ENCODE results near the gene XRN1. TPM values are rescaled to one million over a fixed set of nuclear protein-coding genes. Genes with fewer than 3 reads are reported as not detected.
"Not testable (repeated sequence)": the region's sequence is repeated elsewhere in the genome, so short reads cannot be mapped to it uniquely, and the experiment has no call there.

XRN1 gene
- total RNA-seq, 1 experiment from 2014 or later, result 45.3 TPM

GRCh38 chr3:142417302-142417701 is 30.5 kb downstream of the XRN1 start:
- Histone ChIP-seq H3K4me1 (replicated peaks; ENCODE audit: insufficient read depth) (no peaks in the 10 kb centered on the region), H3K9me3 (ENCODE audit: insufficient read depth, low read depth) (no peaks in the 10 kb centered on the region), H4K20me1 (ENCODE audit: insufficient read depth) (no peaks in the 10 kb centered on the region), H3K27me3 (ENCODE audit: insufficient read depth, low read depth) (no peaks in the 10 kb centered on the region), H3K4me3 (no peak overlapping the region), H3K36me3 (ENCODE audit: low read depth) (peaks cover 21% of the 10 kb centered on the region), H3K9me2 (ENCODE audit: insufficient read depth) (no peaks in the 10 kb centered on the region), H3K4me2 (no peak overlapping the region), H3F3A (ENCODE audit: insufficient read depth, low read depth) (no peaks in the 10 kb centered on the region), H3K79me2 (ENCODE audit: low read depth) (no peaks in the 10 kb centered on the region), H3K27ac (no peak overlapping the region), H2AFZ (no peak overlapping the region)
- no peak for DNase-seq
- ChIA-PET CTCF (no interaction called here), POLR2A (ENCODE audit: unreplicated experiment) (no interaction called here)
- TF ChIP-seq CTCF (conservative IDR thresholded peaks at IDR 0.05), result no peak
- intact Hi-C loops (cut with micrococcal nuclease; ENCODE audit: unreplicated experiment), result no loop called here
- no TSS peak for BruUV-seq (replicated peaks)

GRCh38 chr3:142400537-142400936 is 47.3 kb downstream of the XRN1 start:
- H3K4me3 ChIP-seq; H3K27me3 ChIP-seq (ENCODE audit: insufficient read depth, low read depth); DNase-seq; BruUV-seq (replicated peaks); H3K9me3 ChIP-seq (ENCODE audit: insufficient read depth, low read depth); CTCF ChIA-PET; intact Hi-C loops (cut with micrococcal nuclease; ENCODE audit: unreplicated experiment); POLR2A ChIA-PET (ENCODE audit: unreplicated experiment); H2AFZ ChIP-seq; H3K4me2 ChIP-seq; H4K20me1 ChIP-seq (ENCODE audit: insufficient read depth); H3F3A ChIP-seq (ENCODE audit: insufficient read depth, low read depth); H3K9me2 ChIP-seq (ENCODE audit: insufficient read depth); H3K79me2 ChIP-seq (ENCODE audit: low read depth): not testable (repeated sequence)
- peaks cover 12% of the 10 kb centered on the region; the same call in 1 of the 2 replicates for H3K4me1 ChIP-seq (replicated peaks; ENCODE audit: insufficient read depth)
- peaks cover 33% of the 10 kb centered on the region for H3K36me3 ChIP-seq (ENCODE audit: low read depth)
- H3K27ac ChIP-seq, result 0 out of 2 replicates have a peak overlapping the region, but pooled peaks have one; percentile 13

- Histone ChIP-seq H3K27me3 (ENCODE audit: insufficient read depth, low read depth) (no peaks in the 10 kb centered on the region), H3K4me1 (replicated peaks; ENCODE audit: insufficient read depth) (no peaks in the 10 kb centered on the region), H3K79me2 (ENCODE audit: low read depth) (no peaks in the 10 kb centered on the region), H3K9me2 (ENCODE audit: insufficient read depth) (no peaks in the 10 kb centered on the region), H3K27ac (no peak overlapping the region), H4K20me1 (ENCODE audit: insufficient read depth) (no peaks in the 10 kb centered on the region), H3F3A (ENCODE audit: insufficient read depth, low read depth) (no peaks in the 10 kb centered on the region), H2AFZ (no peak overlapping the region), H3K4me2 (no peak overlapping the region), H3K4me3 (no peak overlapping the region), H3K9me3 (ENCODE audit: insufficient read depth, low read depth) (0 out of 2 replicates have a peak, but pooled peaks cover 2% of the 10 kb centered on the region), H3K36me3 (ENCODE audit: low read depth) (peaks cover 26% of the 10 kb centered on the region)
- TF ChIP-seq CTCF (conservative IDR thresholded peaks at IDR 0.05) (no peak), EZH2 (IDR thresholded peaks at IDR 0.05; ENCODE audit: low read depth) (no peak)
- ChIA-PET CTCF (no interaction called here), POLR2A (ENCODE audit: unreplicated experiment) (interaction anchor here (0.6 to 0.7 kb wide), 2 partner anchors 40 to 130 kb away, joined by 4 to 10 read pairs; no protein-coding TSS in a partner anchor)
- DNase-seq, result no peak
- BruUV-seq (replicated peaks), result no TSS peak
- intact Hi-C loops (cut with micrococcal nuclease; ENCODE audit: unreplicated experiment), result no loop called here
These were observed 52.8 kb downstream of the XRN1 start for GRCh38 chr3:142394921-142395622.

- Histone ChIP-seq H3K4me3 (no peak overlapping the region), H2AFZ (no peak overlapping the region), H3K79me2 (ENCODE audit: low read depth) (no peaks in the 10 kb centered on the region), H3K9me3 (ENCODE audit: insufficient read depth, low read depth) (no peaks in the 10 kb centered on the region), H3K4me2 (no peak overlapping the region), H4K20me1 (ENCODE audit: insufficient read depth) (no peaks in the 10 kb centered on the region), H3K36me3 (ENCODE audit: low read depth) (peaks cover 19% of the 10 kb centered on the region), H3K4me1 (replicated peaks; ENCODE audit: insufficient read depth) (no peaks in the 10 kb centered on the region), H3F3A (ENCODE audit: insufficient read depth, low read depth) (no peaks in the 10 kb centered on the region), H3K27me3 (ENCODE audit: insufficient read depth, low read depth) (no peaks in the 10 kb centered on the region), H3K9me2 (ENCODE audit: insufficient read depth) (no peaks in the 10 kb centered on the region), H3K27ac (no peak overlapping the region)
- intact Hi-C loops (cut with micrococcal nuclease; ENCODE audit: unreplicated experiment), result no loop called here
- no peak for DNase-seq
- TF ChIP-seq EZH2 (IDR thresholded peaks at IDR 0.05; ENCODE audit: low read depth) (no peak), CTCF (conservative IDR thresholded peaks at IDR 0.05) (no peak)
- BruUV-seq (replicated peaks), result no TSS peak
- POLR2A ChIA-PET (ENCODE audit: unreplicated experiment), result no interaction called here
- CTCF ChIA-PET, result no interaction called here
These were observed 62.8 kb downstream of the XRN1 start for GRCh38 chr3:142385078-142385477.

Measured in PC-9 (cell line).